IMR-90 (cell line): Measurements from ENCODE around the gene CEP97. TPM values are rescaled to one million over a fixed set of nuclear protein-coding genes. Genes with fewer than 3 reads are reported as not detected.
"Not testable (repeated sequence)": the region's sequence is repeated elsewhere in the genome, so short reads cannot be mapped to it uniquely, and the experiment has no call there.

Experiments used
- ATAC-seq: fragments of 200-7000 bp; cut with Tn5 transposase; 2 replicates; pipeline ENCODE4 v1.9.1; 2020; ENCODE audit warnings: low read depth, mild to moderate bottlenecking, moderate library complexity
- BruUV-seq: library from RNA; stranded (reverse); fragments of 400-500 nt; replicated peaks from 2 replicates; lab custom pipeline; 2021; lab: Mats Ljungman, UMichigan
- CTCF ChIA-PET: fragments of 300-600 bp; formaldehyde crosslinking; extraction: SDS; loops from one replicate; lab custom pipeline; 2021; ENCODE audit warnings: antibody characterized with exemption; lab: Yijun Ruan, JAX
- POLR2A ChIA-PET: fragments of 300-600 bp; sonication (Branson Sonifier 250); formaldehyde crosslinking; loops from one replicate; lab custom pipeline; 2022; ENCODE audit warnings: antibody characterized with exemption; ENCODE audit not compliant: unreplicated experiment; lab: Charles Lee
- DNase-seq: peaks from one replicate; pipeline ENCODE4 v3.0.0; 2013
- H2AFZ ChIP-seq: replicated peaks from 2 replicates; pipeline ENCODE3; 2013; ENCODE audit warnings: low read length, mild to moderate bottlenecking; ENCODE audit not compliant: poor library complexity
- H2AK5ac ChIP-seq: 2 replicates; pipeline ENCODE4 v1.6.1; 2013; ENCODE audit warnings: low read depth, low read length, inconsistent platforms
- H2AK9ac ChIP-seq: replicated peaks from 2 replicates; pipeline ENCODE3; 2013; ENCODE audit warnings: mild to moderate bottlenecking, low read depth, low read length, moderate library complexity; ENCODE audit not compliant: poor library complexity
- H2BK120ac ChIP-seq: 2 replicates; pipeline ENCODE4 v1.6.1; 2013; ENCODE audit warnings: low read depth, low read length, inconsistent platforms
- H2BK15ac ChIP-seq: 3 replicates; pipeline ENCODE4 v1.6.1; 2013; ENCODE audit warnings: low read depth, low read length, inconsistent platforms
- H2BK20ac ChIP-seq: 2 replicates; pipeline ENCODE4 v1.6.1; 2013; ENCODE audit warnings: low read depth, mild to moderate bottlenecking, inconsistent platforms, low read length, moderate library complexity
- H2BK5ac ChIP-seq: 2 replicates; pipeline ENCODE4 v1.6.1; 2013; ENCODE audit warnings: mild to moderate bottlenecking, low read depth, low read length, inconsistent platforms; ENCODE audit not compliant: poor library complexity, severe bottlenecking
- H3K14ac ChIP-seq: replicated peaks from 2 replicates; pipeline ENCODE4 v1.6.1; 2013; ENCODE audit warnings: low read depth, low read length, inconsistent platforms
- H3K18ac ChIP-seq: 2 replicates; pipeline ENCODE4 v1.6.1; 2013; ENCODE audit warnings: low read depth, low read length, control low read depth
- H3K23ac ChIP-seq: 2 replicates; pipeline ENCODE4 v1.6.1; 2013; ENCODE audit warnings: low read depth, low read length, inconsistent platforms
- H3K27ac ChIP-seq: 2 replicates; pipeline ENCODE4 v1.5.1; 2013; ENCODE audit warnings: mild to moderate bottlenecking, control low read depth, low read length; ENCODE audit not compliant: insufficient read depth
- H3K27me3 ChIP-seq: 2 replicates; pipeline ENCODE4 v1.6.1; 2013; ENCODE audit warnings: low read length; ENCODE audit not compliant: control insufficient read depth, insufficient read depth
- H3K36me3 ChIP-seq: 2 replicates; pipeline ENCODE4 v1.6.1; 2013; ENCODE audit warnings: low read length, mixed read lengths; ENCODE audit not compliant: control insufficient read depth, insufficient read depth
- H3K4ac ChIP-seq: 2 replicates; pipeline ENCODE4 v1.6.1; 2013; ENCODE audit warnings: low read depth, low read length, inconsistent platforms
- H3K4me1 ChIP-seq: 2 replicates; pipeline ENCODE4 v1.6.1; 2013; ENCODE audit warnings: low read length, mixed read lengths; ENCODE audit not compliant: control insufficient read depth, insufficient read depth
- H3K4me2 ChIP-seq: 2 replicates; pipeline ENCODE4 v1.6.1; 2013; ENCODE audit warnings: low read depth, mild to moderate bottlenecking, control low read depth, low read length, moderate library complexity
- H3K4me3 ChIP-seq: 2 replicates; pipeline ENCODE4 v1.5.1; 2013; ENCODE audit warnings: low read depth, mild to moderate bottlenecking, control low read depth, low read length, moderate library complexity; ENCODE audit not compliant: insufficient read depth
- H3K56ac ChIP-seq: 2 replicates; pipeline ENCODE4 v1.6.1; 2013; ENCODE audit warnings: low read length, inconsistent platforms; ENCODE audit not compliant: insufficient read depth; ENCODE audit errors: extremely low read depth
- H3K79me1 ChIP-seq, 2 experiments: 2 replicates each; pipeline ENCODE4 v1.6.1; 2013; ENCODE audit warnings: low read length in 2 of 2, inconsistent platforms in 1 of 2, low read depth in 1 of 2
- H3K9ac ChIP-seq: 2 replicates; pipeline ENCODE4 v1.6.1; 2013; ENCODE audit warnings: low read depth, low read length, control low read depth
- H3K9me1 ChIP-seq: 2 replicates; pipeline ENCODE4 v1.6.1; 2013; ENCODE audit warnings: low read length, inconsistent platforms; ENCODE audit not compliant: insufficient read depth
- H3K9me3 ChIP-seq: 2 replicates; pipeline ENCODE4 v1.6.1; 2013; ENCODE audit warnings: low read length; ENCODE audit not compliant: control insufficient read depth, insufficient read depth
- H4K20me1 ChIP-seq: 2 replicates; pipeline ENCODE4 v1.6.1; 2013; ENCODE audit warnings: low read length, inconsistent platforms; ENCODE audit not compliant: insufficient read depth
- H4K5ac ChIP-seq: 2 replicates; pipeline ENCODE4 v1.6.1; 2013; ENCODE audit warnings: mild to moderate bottlenecking, low read depth, low read length, control low read depth
- H4K8ac ChIP-seq, 2 experiments: 2 replicates each; pipeline ENCODE4 v1.6.1; 2013; ENCODE audit warnings: low read depth in 2 of 2, low read length in 2 of 2, control low read depth in 1 of 2, inconsistent platforms in 1 of 2
- H4K91ac ChIP-seq: 2 replicates; pipeline ENCODE4 v1.6.1; 2013; ENCODE audit warnings: low read depth, low read length, inconsistent platforms; ENCODE audit not compliant: insufficient read depth
- WGBS, 2 experiments: methylation state at CpG; one replicate each; pipeline versions ENCODE4 v1.1.5 to v1.1.7; 2013; ENCODE audit warnings: missing lambda C conversion rate in 2 of 2; ENCODE audit not compliant: insufficient read length in 1 of 2; ENCODE audit errors: extremely low coverage in 2 of 2; 5-methylcytosine and 5-hydroxymethylcytosine counted together
- dilution Hi-C: fragments of 300-500 bp; cut with HindIII; formaldehyde crosslinking; loops from one replicate; pipeline ENCODE4 v1.14.3; 2018; ENCODE audit warnings: low sequenced_read_pairs; ENCODE audit not compliant: unreplicated experiment
- in situ Hi-C: fragments of 300-500 bp; cut with MboI; formaldehyde crosslinking; loops from 3 replicates; pipeline ENCODE4 v1.14.3; 2019; ENCODE audit warnings: low sequenced_read_pairs, inconsistent platforms, mixed read lengths
- intact Hi-C: fragments of 100-400 bp; cut with micrococcal nuclease; formaldehyde crosslinking; loops from 2 replicates; pipeline ENCODE4 v1.10.0; 2022
- polyA plus RNA-seq, 3 experiments: library from polyadenylated mRNA; depleted of rRNA; stranded (reverse); fragments of >200 nt; gene quantifications; 2 replicates each; pipeline ENCODE4 v1.2.3, GENCODE V29; 2012; ENCODE audit warnings: low replicate concordance in 1 of 3
- total RNA-seq: library from RNA; depleted of rRNA; stranded (reverse); fragments of >200 nt; gene quantifications from 2 replicates; pipeline ENCODE4 v1.2.3, GENCODE V29; 2012

The CEP97 gene
- total and polyA plus RNA-seq, 2 of the 4 experiments (the other 2 are of a cell fraction), result 2.0 to 21.9 TPM

GRCh38 chr3:101678837-101679236, 45.6 kb upstream of the CEP97 start:
- dilution Hi-C loops, H4K91ac ChIP-seq, H3K27ac ChIP-seq, H3K56ac ChIP-seq, H3K4me3 ChIP-seq, in situ Hi-C loops, H3K9ac ChIP-seq, H2BK5ac ChIP-seq, H3K9me1 ChIP-seq, H2AFZ ChIP-seq, DNase-seq, POLR2A ChIA-PET, H3K4me1 ChIP-seq, H3K4ac ChIP-seq, H4K8ac ChIP-seq, H3K9me3 ChIP-seq, BruUV-seq, H3K23ac ChIP-seq, ATAC-seq, H3K27me3 ChIP-seq, H3K4me2 ChIP-seq, H3K14ac ChIP-seq, H3K18ac ChIP-seq, H2AK9ac ChIP-seq, H2AK5ac ChIP-seq, H2BK120ac ChIP-seq, H4K5ac ChIP-seq, H2BK20ac ChIP-seq, H2BK15ac ChIP-seq, CTCF ChIA-PET: not testable (repeated sequence)
- intact Hi-C loops, result loop anchor here (10.0 kb wide), 1 partner anchor 1604 kb away; no protein-coding TSS in a partner anchor
- Histone ChIP-seq H3K36me3 (peaks cover 22% of the 10 kb centered on the region), H3K79me1 (peaks cover 6 to 36% of the 10 kb centered on the region in 2 experiments; a peak in 3 of 4 replicates), H4K20me1 (peaks cover 37% of the 10 kb centered on the region)
- WGBS, 2 experiments, result no CpG with 5 or more reads among the region's 2 CpGs
